CD4-positive, alpha-beta T cell (primary cell): ENCODE data around the gene FAM53B. TPM values are rescaled to one million over a fixed set of nuclear protein-coding genes. Genes with fewer than 3 reads are reported as not detected.

ENCODE experiments used
- ATAC-seq: fragments of 200-7000 bp; cut with Tn5 transposase; one replicate; pipeline ENCODE4 v1.10.0; 2022; ENCODE audit warnings: mild to moderate bottlenecking; ENCODE audit not compliant: poor library complexity
- CTCF ChIA-PET: fragments of 350-600 bp; sonication (Branson Sonifier 250); formaldehyde crosslinking; loops from one replicate; lab custom pipeline; 2021; ENCODE audit warnings: antibody characterized with exemption, inconsistent platforms; lab: Charles Lee
- POLR2A ChIA-PET: fragments of 350-600 bp; sonication (Branson Sonifier 250); formaldehyde crosslinking; loops from one replicate; lab custom pipeline; 2021; ENCODE audit warnings: antibody characterized with exemption, inconsistent platforms; lab: Charles Lee
- DNase-seq, 14 experiments: peaks; one replicate each; pipeline ENCODE4 v3.0.0-alpha.2; 2013 to 2020; ENCODE audit warnings: mixed read lengths in 2 of 14
- H3K27ac ChIP-seq, 2 donors: one replicate each; pipeline versions ENCODE4 v1.5.1 to v1.7.0; 2013; ENCODE audit warnings: low read length in 2 of 2, low read depth in 1 of 2, mild to moderate bottlenecking in 1 of 2
- H3K27me3 ChIP-seq, 2 experiments: 1 replicate in 1 of 2; 2 replicates in 1 of 2; pipeline versions ENCODE4 v1.6.1 to v1.7.0; 2013; ENCODE audit warnings: low read length in 2 of 2, control low read depth in 1 of 2, mild to moderate bottlenecking in 1 of 2, moderate library complexity in 1 of 2; ENCODE audit not compliant: insufficient read depth in 2 of 2, control insufficient read depth in 1 of 2
- H3K36me3 ChIP-seq: one replicate; pipeline ENCODE4 v1.6.1; 2013; ENCODE audit warnings: low read length, control low read depth; ENCODE audit not compliant: insufficient read depth
- H3K4me1 ChIP-seq: one replicate; pipeline ENCODE4 v1.6.1; 2013; ENCODE audit warnings: low read length, control low read depth; ENCODE audit not compliant: insufficient read depth
- H3K4me3 ChIP-seq: one replicate; pipeline ENCODE4 v1.5.1; 2013; ENCODE audit warnings: mild to moderate bottlenecking, low read length, moderate library complexity
- H3K9me3 ChIP-seq, 2 experiments: 1 replicate in 1 of 2; 2 replicates in 1 of 2; pipeline versions ENCODE4 v1.6.1 to v1.7.0; 2013; ENCODE audit warnings: low read length in 2 of 2, mild to moderate bottlenecking in 2 of 2, control low read depth in 1 of 2, moderate library complexity in 1 of 2; ENCODE audit not compliant: control insufficient read depth in 1 of 2, insufficient read depth in 1 of 2
- H3K27ac Mint-ChIP-seq: one replicate; pipeline ENCODE4 v1.8.0; 2020; ENCODE audit warnings: mixed read lengths
- H3K27me3 Mint-ChIP-seq: one replicate; pipeline ENCODE4 v1.8.0; 2021; ENCODE audit warnings: mixed read lengths
- H3K36me3 Mint-ChIP-seq: one replicate; pipeline ENCODE4 v1.8.0; 2021; ENCODE audit warnings: low read depth, mixed read lengths
- H3K4me1 Mint-ChIP-seq: one replicate; pipeline ENCODE4 v1.8.0; 2021; ENCODE audit warnings: low read depth, mixed read lengths
- H3K4me3 Mint-ChIP-seq: one replicate; pipeline ENCODE4 v1.8.0; 2020; ENCODE audit warnings: mild to moderate bottlenecking, mixed read lengths
- H3K9me3 Mint-ChIP-seq: one replicate; pipeline ENCODE4 v1.8.0; 2020; ENCODE audit warnings: mixed read lengths
- CTCF ChIP-seq: fragments of 200-600 bp; IDR thresholded peaks from one replicate; pipeline ENCODE4 v1.8.0; 2022; ENCODE audit warnings: antibody characterized with exemption, mild to moderate bottlenecking
- intact Hi-C, 2 experiments: fragments of 100-400 bp; cut with DNase I in 1 of 2; cut with micrococcal nuclease in 1 of 2; formaldehyde crosslinking; loops; one replicate each; pipeline versions ENCODE4 v1.15.1 to v1.9.0; 2023 to 2025; cut with DNase I, micrococcal nuclease
- total RNA-seq, 174 experiments: library from RNA in 2 of 174; stranded (reverse) in 2 of 174; gene quantifications; one replicate each; pipeline ENCODE4 v1.2.3 and lab custom pipeline; 2021 to 2026

Gene FAM53B
- total RNA-seq, 2 experiments from 2014 or later, result 32.9 to 33.6 TPM

GRCh38 chr10:124698545-124699469 lies 45.4 kb downstream of the FAM53B start:
- H3K27me3 Mint-ChIP-seq, result no peaks in the 10 kb centered on the region
- Histone ChIP-seq H3K4me3 (no peak overlapping the region), H3K4me1 (peaks cover 98% of the 10 kb centered on the region), H3K27me3 (no peaks in the 10 kb centered on the region), H3K27ac (peak overlapping the region; percentile 74 to 85), H3K9me3 (no peaks in the 10 kb centered on the region), H3K36me3 (peaks cover 60% of the 10 kb centered on the region)
- ATAC-seq (no peak), DNase-seq (no peak)
- H3K36me3 Mint-ChIP-seq, result peaks cover 62% of the 10 kb centered on the region
- no peaks in the 10 kb centered on the region for H3K9me3 Mint-ChIP-seq
- peak overlapping the region; percentile 91 for H3K27ac Mint-ChIP-seq
- TF ChIP-seq CTCF, result no peak
- peak overlapping the region; percentile 55 for H3K4me3 Mint-ChIP-seq
- intact Hi-C loops, result no loop called here
- POLR2A ChIA-PET, result interaction anchor here (1.3 to 4.7 kb wide), 5 partner anchors 10 to 40 kb away, joined by 3 to 49 read pairs (median 11); no protein-coding TSS in a partner anchor
- CTCF ChIA-PET, result interaction anchor here (1.2 to 7.8 kb wide), 4 partner anchors 10 to 42 kb away, joined by 3 to 58 read pairs (median 19); no protein-coding TSS in a partner anchor
- H3K4me1 Mint-ChIP-seq, result peaks cover 98% of the 10 kb centered on the region

DNA sequence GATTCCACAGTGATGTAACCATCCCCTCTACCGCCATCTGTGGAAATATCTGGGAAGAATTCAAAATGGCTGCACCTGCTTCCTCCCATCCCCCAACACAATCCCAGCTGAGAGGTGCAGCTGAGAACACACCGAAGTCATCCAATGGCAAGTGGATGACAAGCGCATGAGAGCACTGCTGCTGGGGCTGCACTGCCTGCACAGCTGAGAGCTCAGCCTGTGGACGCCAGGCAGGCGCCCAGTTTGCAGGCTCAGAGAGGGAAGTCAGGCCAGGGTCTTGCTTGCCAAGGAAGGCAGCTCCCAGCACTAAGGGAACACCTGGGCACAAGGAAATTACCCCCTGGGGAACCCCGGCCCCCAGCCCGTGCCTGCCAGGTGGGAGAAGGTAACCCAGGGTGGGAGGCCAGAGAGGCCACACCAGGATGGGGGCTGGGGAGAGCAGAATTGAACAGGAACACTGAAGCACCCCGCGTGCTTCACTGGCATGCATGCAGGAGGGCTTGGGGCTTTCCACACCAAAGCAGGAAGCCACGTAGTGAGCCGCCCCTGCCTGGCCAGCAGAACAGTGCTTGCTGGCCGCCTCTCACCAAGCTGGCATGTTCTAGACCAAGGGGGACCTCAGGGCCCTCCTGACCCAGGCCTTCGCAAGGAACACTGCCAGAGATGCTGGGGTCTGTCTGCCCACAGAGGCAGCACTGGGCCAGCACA lies 46.2 kb downstream of the FAM53B start:
- H3K36me3 Mint-ChIP-seq, result peaks cover 59% of the 10 kb centered on the region

More for the DNA sequence above, 46.2 kb downstream of the FAM53B start:
- Histone ChIP-seq H3K36me3 (peaks cover 59% of the 10 kb centered on the region), H3K4me3 (no peak overlapping the region), H3K27ac (peak overlapping the region; percentile 74 to 85), H3K4me1 (peaks cover 97% of the 10 kb centered on the region), H3K27me3 (no peaks in the 10 kb centered on the region), H3K9me3 (no peaks in the 10 kb centered on the region)
- intact Hi-C loops, result no loop called here
- Mint-ChIP-seq H3K4me3 (peak overlapping the region; percentile 42), H3K27me3 (no peaks in the 10 kb centered on the region), H3K27ac (peak overlapping the region; percentile 91), H3K9me3 (no peaks in the 10 kb centered on the region), H3K4me1 (peaks cover 95% of the 10 kb centered on the region)
- CTCF ChIA-PET, result interaction anchor here (1.2 to 3.3 kb wide), 4 partner anchors 9 to 43 kb away, joined by 3 to 24 read pairs (median 9); no protein-coding TSS in a partner anchor
- no peak for TF ChIP-seq CTCF
- ATAC-seq (peak; percentile 59), DNase-seq (peak in 11 of 14 experiments; percentile 32 to 81 (median 43))
- POLR2A ChIA-PET, result interaction anchor here (1.3 to 4.7 kb wide), 9 partner anchors 9 to 71 kb away, joined by 3 to 49 read pairs (median 11); no protein-coding TSS in a partner anchor
